ENCODE data around the gene ZNF208.
"Not testable (repeated sequence)": the region's sequence is repeated elsewhere in the genome, so short reads cannot be mapped to it uniquely, and the experiment has no call there.

Gene ZNF208

DNA sequence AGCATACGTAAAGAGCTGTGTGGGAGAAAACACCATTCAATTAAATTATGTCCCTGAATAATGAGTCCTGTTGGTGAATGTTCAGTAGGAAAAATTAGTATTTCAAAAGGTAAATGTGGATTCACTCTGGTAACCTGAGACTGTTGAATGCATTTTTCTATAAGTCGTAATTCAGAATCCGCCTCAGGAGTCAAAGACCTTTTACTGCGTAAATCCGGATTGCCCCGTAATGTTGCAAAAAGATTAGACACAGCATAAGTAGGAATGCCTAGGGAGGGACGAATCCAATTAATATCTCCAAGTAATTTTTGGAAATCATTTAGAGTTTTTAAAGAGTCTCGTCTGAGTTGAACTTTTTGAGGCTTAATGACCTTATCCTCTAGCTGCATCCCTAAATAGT, 126.0 kb downstream of the ZNF208 start:
- DNase-seq (ENCODE audit: low read depth): not testable (repeated sequence)

DNA sequence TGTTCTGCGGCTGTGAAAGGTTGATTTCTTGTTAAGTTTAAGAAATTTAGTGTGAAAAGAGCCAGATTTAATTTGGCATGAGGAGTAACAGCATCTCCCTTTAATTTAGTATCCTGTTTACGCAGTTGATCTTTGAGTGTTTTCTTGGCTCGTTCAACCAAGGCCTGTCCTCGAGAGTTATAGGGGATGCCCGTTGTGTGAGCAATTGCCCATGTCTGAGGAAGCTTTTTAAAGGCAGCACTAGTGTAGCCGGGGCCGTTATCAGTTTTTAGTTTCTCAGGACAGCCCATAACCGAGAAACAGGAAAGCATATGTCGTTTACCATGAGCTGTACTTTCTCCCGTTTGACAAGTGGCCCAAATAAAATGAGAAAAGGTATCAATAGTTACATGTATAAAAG, 127.2 kb downstream of the ZNF208 start:
- DNase-seq (ENCODE audit: low read depth): no peak

All from fibroblast of gingiva (primary cell).